Measurements from ENCODE around the gene KNSTRN.
A peak's percentile ranks its signal among the peaks of the same experiment; 100 is the strongest.

Gene KNSTRN

DNA sequence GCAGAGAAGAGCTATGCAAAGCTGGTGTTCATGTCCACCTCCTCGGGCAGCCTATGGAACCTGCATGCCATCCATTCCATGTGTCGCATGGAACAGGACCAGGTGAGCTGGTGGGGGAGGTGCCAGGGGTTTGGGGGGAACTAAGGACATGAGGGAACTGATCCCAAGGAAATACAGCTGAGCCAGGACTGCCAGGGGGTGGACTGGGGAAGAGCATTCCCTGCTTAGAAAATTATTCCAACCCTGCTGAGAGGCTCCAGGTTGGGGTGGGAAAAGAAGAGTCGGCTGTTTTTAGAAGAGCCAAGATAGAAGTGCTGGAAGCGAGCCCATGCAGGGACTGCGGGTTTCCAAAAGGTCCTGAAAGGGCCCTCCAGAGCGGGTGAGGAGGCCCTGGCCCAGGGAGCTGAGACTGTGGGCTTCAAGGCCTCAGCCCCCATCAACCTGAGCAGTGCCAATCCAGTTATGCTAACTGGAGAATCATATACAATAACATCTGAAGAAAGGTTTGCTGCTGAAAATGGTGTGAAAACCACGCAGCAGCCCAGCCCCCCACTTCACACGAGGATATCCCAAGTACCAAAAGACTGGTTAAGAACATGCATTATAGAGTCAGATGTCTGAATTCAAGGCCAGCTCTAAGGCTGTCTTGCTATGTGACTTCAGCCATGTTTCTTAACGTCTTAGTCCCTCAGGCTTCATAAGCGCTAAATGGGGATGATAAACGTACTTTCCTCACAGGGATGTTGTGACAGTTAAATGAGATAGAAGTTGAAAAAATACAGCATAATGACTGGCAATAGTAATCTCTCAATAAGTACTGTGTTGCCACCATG, 16.7 kb upstream of the KNSTRN start:
- H3K4me1 ChIP-seq (ENCODE audit: control insufficient read depth in 2 of 2, insufficient read depth in 2 of 2, low read length in 2 of 2): peaks cover 10 to 16% of the 10 kb centered on the region in 2 donors
- no peaks in the 10 kb centered on the region for H3K36me3 ChIP-seq (ENCODE audit: control insufficient read depth in 2 of 2, insufficient read depth in 2 of 2, low read length in 2 of 2)
- no peak overlapping the region for H3K4me3 ChIP-seq (ENCODE audit: low read length in 2 of 2)
- no peak overlapping the region for H3K27ac ChIP-seq (ENCODE audit: low read depth in 2 of 2, low read length in 2 of 2)
- no peak overlapping the region for H3K9ac ChIP-seq (ENCODE audit: low read depth in 1 of 2, low read length in 2 of 2)
- no peaks in the 10 kb centered on the region for H3K9me3 ChIP-seq (ENCODE audit: control insufficient read depth in 2 of 2, low read length in 2 of 2)
- no peaks in the 10 kb centered on the region for H3K27me3 ChIP-seq (ENCODE audit: control insufficient read depth in 2 of 2, insufficient read depth in 2 of 2, low read length in 2 of 2)

DNA sequence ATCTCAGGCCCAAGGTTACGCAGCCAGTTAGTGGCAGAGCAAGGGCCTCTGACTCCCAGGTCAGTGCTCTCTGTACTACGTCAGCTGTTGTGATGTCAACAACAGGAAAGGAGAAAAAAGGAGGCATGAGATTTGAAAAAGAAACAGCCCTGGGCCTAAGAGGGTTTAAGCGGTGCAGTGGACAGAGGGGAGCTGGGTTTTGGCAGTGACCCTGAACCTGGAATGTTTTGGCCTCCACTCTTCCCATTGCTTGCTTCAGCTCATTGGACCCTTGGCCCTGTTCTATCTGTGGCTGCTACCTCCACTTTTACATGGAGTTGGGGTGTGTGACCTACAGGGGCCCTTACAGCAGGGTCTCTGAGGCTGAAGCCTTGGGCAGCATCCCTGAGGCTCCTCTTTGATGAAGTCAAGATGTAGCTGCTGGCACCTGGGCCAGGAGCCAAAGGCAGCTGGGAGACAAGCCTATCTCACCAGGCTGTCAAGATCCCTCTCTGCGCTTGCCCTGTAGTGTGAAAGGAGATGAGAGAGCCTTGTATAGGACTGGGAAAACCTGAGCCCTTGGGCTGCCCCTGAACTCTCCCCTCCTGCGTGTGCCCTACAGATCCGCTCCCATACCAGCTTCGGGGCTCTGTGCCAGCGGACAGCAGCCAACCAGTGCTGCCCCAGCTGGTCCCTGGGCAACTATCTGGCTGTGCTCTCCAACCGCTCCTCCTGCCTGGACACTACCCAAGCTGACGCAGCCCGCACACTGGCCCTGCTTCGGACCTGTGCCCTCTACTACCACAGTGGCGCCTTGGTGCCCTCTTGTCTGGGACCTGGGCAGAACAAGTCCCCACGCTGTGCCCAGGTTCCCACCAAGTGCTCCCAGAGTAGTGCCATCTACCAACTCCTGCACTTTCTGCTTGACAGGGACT, 15.8 kb upstream of the KNSTRN start:
- Histone ChIP-seq H3K4me1 (ENCODE audit: control insufficient read depth in 2 of 2, insufficient read depth in 2 of 2, low read length in 2 of 2) (peaks cover 10 to 16% of the 10 kb centered on the region in 2 donors), H3K27ac (ENCODE audit: low read depth in 2 of 2, low read length in 2 of 2) (peak overlapping the region; percentile 74 to 81), H3K27me3 (ENCODE audit: control insufficient read depth in 2 of 2, insufficient read depth in 2 of 2, low read length in 2 of 2) (no peaks in the 10 kb centered on the region), H3K36me3 (ENCODE audit: control insufficient read depth in 2 of 2, insufficient read depth in 2 of 2, low read length in 2 of 2) (no peaks in the 10 kb centered on the region), H3K4me3 (ENCODE audit: low read length in 2 of 2) (peak overlapping the region in 1 of 2 donors; percentile 54), H3K9ac (ENCODE audit: low read depth in 1 of 2, low read length in 2 of 2) (peak overlapping the region; percentile 47 to 69), H3K9me3 (ENCODE audit: control insufficient read depth in 2 of 2, low read length in 2 of 2) (no peaks in the 10 kb centered on the region)

DNA sequence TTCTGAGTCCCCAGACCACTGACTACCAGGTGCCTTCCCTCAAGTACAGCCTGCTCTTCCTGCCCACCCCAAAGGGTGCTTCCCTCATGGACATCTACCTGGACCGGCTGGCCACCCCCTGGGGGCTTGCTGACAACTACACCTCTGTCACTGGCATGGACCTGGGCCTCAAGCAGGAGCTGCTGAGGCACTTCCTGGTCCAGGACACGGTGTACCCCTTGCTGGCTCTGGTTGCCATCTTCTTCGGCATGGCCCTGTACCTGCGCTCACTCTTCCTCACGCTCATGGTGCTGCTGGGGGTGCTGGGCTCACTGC, 15.2 kb upstream of the KNSTRN start:
- Histone ChIP-seq H3K27ac (ENCODE audit: low read depth in 2 of 2, low read length in 2 of 2) (peak overlapping the region; percentile 74 to 81), H3K9ac (ENCODE audit: low read depth in 1 of 2, low read length in 2 of 2) (peak overlapping the region; percentile 47 to 69), H3K9me3 (ENCODE audit: control insufficient read depth in 2 of 2, low read length in 2 of 2) (no peaks in the 10 kb centered on the region), H3K27me3 (ENCODE audit: control insufficient read depth in 2 of 2, insufficient read depth in 2 of 2, low read length in 2 of 2) (no peaks in the 10 kb centered on the region), H3K36me3 (ENCODE audit: control insufficient read depth in 2 of 2, insufficient read depth in 2 of 2, low read length in 2 of 2) (no peaks in the 10 kb centered on the region), H3K4me3 (ENCODE audit: low read length in 2 of 2) (peak overlapping the region; percentile 19 to 54), H3K4me1 (ENCODE audit: control insufficient read depth in 2 of 2, insufficient read depth in 2 of 2, low read length in 2 of 2) (peaks cover 10 to 16% of the 10 kb centered on the region in 2 donors)

DNA sequence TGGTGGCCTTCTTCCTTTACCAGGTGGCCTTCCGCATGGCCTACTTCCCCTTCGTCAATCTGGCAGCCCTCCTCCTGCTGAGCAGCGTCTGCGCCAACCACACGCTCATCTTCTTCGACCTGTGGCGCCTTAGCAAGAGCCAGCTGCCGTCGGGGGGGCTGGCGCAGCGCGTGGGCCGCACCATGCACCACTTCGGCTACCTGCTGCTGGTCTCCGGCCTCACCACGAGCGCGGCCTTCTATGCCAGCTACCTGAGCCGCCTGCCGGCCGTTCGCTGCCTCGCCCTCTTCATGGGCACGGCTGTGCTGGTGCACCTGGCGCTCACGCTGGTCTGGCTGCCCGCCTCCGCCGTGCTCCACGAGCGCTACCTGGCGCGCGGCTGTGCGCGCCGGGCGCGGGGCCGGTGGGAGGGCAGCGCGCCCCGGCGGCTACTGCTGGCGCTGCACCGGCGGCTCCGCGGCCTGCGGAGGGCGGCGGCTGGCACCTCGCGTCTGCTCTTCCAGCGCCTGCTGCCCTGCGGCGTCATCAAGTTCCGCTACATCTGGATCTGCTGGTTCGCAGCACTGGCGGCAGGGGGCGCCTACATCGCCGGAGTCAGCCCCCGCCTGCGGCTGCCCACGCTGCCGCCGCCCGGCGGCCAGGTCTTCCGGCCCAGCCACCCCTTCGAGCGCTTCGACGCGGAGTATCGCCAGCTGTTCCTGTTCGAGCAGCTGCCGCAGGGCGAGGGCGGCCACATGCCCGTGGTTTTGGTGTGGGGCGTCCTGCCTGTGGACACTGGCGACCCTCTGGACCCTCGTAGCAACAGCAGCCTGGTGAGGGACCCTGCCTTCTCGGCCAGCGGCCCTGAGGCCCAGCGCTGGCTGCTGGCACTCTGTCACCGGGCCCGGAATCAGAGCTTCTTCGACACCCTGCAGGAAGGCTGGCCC, 14.6 kb upstream of the KNSTRN start:
- Histone ChIP-seq H3K36me3 (ENCODE audit: control insufficient read depth in 2 of 2, insufficient read depth in 2 of 2, low read length in 2 of 2) (no peaks in the 10 kb centered on the region), H3K4me3 (ENCODE audit: low read length in 2 of 2) (peak overlapping the region; percentile 19 to 54), H3K9ac (ENCODE audit: low read depth in 1 of 2, low read length in 2 of 2) (peak overlapping the region; percentile 47 to 69), H3K4me1 (ENCODE audit: control insufficient read depth in 2 of 2, insufficient read depth in 2 of 2, low read length in 2 of 2) (peaks cover 10 to 16% of the 10 kb centered on the region in 2 donors), H3K27ac (ENCODE audit: low read depth in 2 of 2, low read length in 2 of 2) (peak overlapping the region; percentile 74 to 81), H3K9me3 (ENCODE audit: control insufficient read depth in 2 of 2, low read length in 2 of 2) (no peaks in the 10 kb centered on the region), H3K27me3 (ENCODE audit: control insufficient read depth in 2 of 2, insufficient read depth in 2 of 2, low read length in 2 of 2) (no peaks in the 10 kb centered on the region)

DNA sequence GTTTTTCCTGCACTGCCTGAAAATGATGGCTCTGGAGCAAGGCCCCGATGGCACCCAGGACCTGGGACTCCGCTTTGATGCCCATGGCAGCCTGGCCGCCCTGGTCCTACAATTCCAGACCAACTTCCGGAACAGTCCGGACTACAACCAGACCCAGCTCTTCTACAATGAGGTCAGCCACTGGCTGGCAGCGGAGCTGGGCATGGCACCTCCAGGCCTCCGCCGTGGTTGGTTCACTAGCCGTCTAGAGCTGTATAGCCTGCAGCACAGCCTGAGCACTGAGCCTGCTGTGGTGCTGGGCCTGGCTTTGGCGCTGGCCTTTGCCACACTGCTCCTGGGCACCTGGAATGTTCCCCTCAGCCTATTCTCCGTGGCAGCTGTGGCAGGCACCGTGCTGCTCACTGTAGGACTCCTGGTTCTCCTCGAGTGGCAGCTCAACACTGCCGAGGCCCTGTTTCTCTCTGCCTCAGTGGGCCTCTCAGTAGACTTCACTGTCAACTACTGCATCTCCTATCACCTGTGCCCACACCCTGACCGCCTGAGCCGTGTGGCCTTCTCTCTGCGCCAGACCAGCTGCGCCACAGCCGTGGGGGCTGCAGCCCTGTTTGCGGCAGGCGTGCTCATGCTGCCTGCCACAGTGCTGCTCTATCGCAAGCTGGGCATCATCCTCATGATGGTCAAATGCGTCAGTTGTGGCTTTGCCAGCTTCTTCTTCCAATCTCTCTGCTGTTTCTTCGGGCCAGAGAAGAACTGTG, 13.6 kb upstream of the KNSTRN start:
- Histone ChIP-seq H3K27me3 (ENCODE audit: control insufficient read depth in 2 of 2, insufficient read depth in 2 of 2, low read length in 2 of 2) (no peaks in the 10 kb centered on the region), H3K4me3 (ENCODE audit: low read length in 2 of 2) (no peak overlapping the region), H3K4me1 (ENCODE audit: control insufficient read depth in 2 of 2, insufficient read depth in 2 of 2, low read length in 2 of 2) (peaks cover 10 to 16% of the 10 kb centered on the region in 2 donors), H3K36me3 (ENCODE audit: control insufficient read depth in 2 of 2, insufficient read depth in 2 of 2, low read length in 2 of 2) (no peaks in the 10 kb centered on the region), H3K9me3 (ENCODE audit: control insufficient read depth in 2 of 2, low read length in 2 of 2) (no peaks in the 10 kb centered on the region), H3K9ac (ENCODE audit: low read depth in 1 of 2, low read length in 2 of 2) (no peak overlapping the region), H3K27ac (ENCODE audit: low read depth in 2 of 2, low read length in 2 of 2) (no peak overlapping the region)

DNA sequence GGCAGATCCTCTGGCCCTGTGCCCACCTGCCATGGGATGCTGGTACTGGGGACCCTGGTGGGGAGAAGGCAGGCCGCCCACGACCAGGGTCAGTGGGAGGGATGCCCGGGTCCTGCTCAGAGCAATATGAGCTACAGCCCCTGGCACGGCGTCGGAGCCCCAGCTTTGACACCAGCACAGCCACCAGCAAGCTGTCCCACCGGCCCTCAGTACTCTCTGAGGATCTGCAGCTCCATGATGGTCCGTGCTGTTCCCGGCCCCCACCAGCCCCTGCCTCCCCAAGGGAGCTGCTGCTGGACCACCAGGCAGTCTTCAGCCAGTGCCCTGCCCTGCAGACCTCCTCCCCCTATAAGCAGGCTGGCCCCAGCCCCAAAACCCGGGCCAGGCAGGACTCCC, 13.0 kb upstream of the KNSTRN start:
- Histone ChIP-seq H3K9ac (ENCODE audit: low read depth in 1 of 2, low read length in 2 of 2) (no peak overlapping the region), H3K4me1 (ENCODE audit: control insufficient read depth in 2 of 2, insufficient read depth in 2 of 2, low read length in 2 of 2) (peaks cover 10 to 16% of the 10 kb centered on the region in 2 donors), H3K9me3 (ENCODE audit: control insufficient read depth in 2 of 2, low read length in 2 of 2) (no peaks in the 10 kb centered on the region), H3K27me3 (ENCODE audit: control insufficient read depth in 2 of 2, insufficient read depth in 2 of 2, low read length in 2 of 2) (no peaks in the 10 kb centered on the region), H3K27ac (ENCODE audit: low read depth in 2 of 2, low read length in 2 of 2) (no peak overlapping the region), H3K36me3 (ENCODE audit: control insufficient read depth in 2 of 2, insufficient read depth in 2 of 2, low read length in 2 of 2) (no peaks in the 10 kb centered on the region), H3K4me3 (ENCODE audit: low read length in 2 of 2) (no peak overlapping the region)

DNA sequence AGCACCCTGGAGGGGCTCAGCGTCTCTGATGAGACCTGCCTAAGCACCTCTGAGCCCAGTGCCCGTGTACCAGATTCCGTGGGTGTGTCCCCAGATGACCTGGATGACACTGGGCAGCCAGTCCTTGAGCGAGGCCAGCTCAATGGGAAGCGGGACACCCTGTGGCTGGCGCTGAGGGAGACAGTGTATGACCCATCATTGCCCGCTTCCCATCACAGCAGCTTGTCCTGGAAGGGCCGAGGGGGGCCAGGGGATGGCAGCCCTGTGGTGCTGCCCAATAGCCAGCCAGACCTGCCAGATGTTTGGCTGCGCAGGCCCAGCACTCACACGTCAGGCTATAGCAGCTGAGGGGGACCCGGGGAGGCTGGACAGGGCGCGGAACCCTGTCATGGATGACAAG, 12.6 kb upstream of the KNSTRN start:
- H3K36me3 ChIP-seq (ENCODE audit: control insufficient read depth in 2 of 2, insufficient read depth in 2 of 2, low read length in 2 of 2): no peaks in the 10 kb centered on the region
- H3K9ac ChIP-seq (ENCODE audit: low read depth in 1 of 2, low read length in 2 of 2): no peak overlapping the region
- no peaks in the 10 kb centered on the region for H3K9me3 ChIP-seq (ENCODE audit: control insufficient read depth in 2 of 2, low read length in 2 of 2)
- H3K4me3 ChIP-seq (ENCODE audit: low read length in 2 of 2): no peak overlapping the region
- H3K4me1 ChIP-seq (ENCODE audit: control insufficient read depth in 2 of 2, insufficient read depth in 2 of 2, low read length in 2 of 2): peaks cover 10 to 16% of the 10 kb centered on the region in 2 donors
- no peak overlapping the region for H3K27ac ChIP-seq (ENCODE audit: low read depth in 2 of 2, low read length in 2 of 2)
- no peaks in the 10 kb centered on the region for H3K27me3 ChIP-seq (ENCODE audit: control insufficient read depth in 2 of 2, insufficient read depth in 2 of 2, low read length in 2 of 2)

DNA sequence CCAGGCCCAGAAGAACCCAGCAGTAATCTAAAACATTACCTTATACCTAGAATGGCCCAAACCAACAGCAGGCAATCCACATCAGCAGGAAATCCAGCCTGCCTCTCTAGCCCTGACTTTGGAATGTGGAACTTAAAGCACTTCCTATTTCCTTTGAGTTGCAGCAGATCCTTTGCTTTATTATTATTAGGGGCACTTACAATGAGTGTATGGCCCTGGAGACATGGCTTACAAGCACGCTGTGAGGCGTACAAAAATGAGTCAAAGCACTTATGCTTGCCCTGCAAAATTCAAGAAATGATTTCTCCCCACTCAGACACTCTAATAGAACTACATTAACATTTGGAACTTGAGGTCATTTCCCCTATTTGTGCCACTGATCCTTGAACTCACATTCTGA, 9.5 kb upstream of the KNSTRN start:
- Histone ChIP-seq H3K27ac (ENCODE audit: low read depth in 2 of 2, low read length in 2 of 2) (no peak overlapping the region), H3K9me3 (ENCODE audit: control insufficient read depth in 2 of 2, low read length in 2 of 2) (no peaks in the 10 kb centered on the region), H3K4me3 (ENCODE audit: low read length in 2 of 2) (no peak overlapping the region), H3K4me1 (ENCODE audit: control insufficient read depth in 2 of 2, insufficient read depth in 2 of 2, low read length in 2 of 2) (peaks cover 0 to 4% of the 10 kb centered on the region in 2 donors), H3K9ac (ENCODE audit: low read depth in 1 of 2, low read length in 2 of 2) (no peak overlapping the region), H3K36me3 (ENCODE audit: control insufficient read depth in 2 of 2, insufficient read depth in 2 of 2, low read length in 2 of 2) (no peaks in the 10 kb centered on the region), H3K27me3 (ENCODE audit: control insufficient read depth in 2 of 2, insufficient read depth in 2 of 2, low read length in 2 of 2) (no peaks in the 10 kb centered on the region)

DNA sequence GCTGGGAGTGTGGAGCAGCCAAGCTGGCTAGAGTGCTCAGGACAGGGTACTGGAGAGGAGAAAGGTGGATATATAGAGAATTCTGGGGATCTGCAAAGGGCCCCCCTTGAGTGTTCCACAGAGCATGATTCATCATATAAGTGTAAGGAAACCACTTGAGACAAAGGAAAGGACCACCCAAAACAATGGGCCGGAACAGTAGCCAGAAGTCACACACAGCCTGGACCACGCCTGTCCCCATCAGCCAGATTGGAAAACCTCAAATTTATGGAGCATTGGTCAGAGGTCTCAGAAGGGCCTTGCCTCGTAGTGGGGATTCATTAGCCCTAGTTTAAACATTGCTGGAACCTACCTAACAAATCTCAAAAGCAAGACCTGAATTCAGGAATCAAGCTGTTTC, 4.9 kb upstream of the KNSTRN start:
- Histone ChIP-seq H3K9ac (ENCODE audit: low read depth in 1 of 2, low read length in 2 of 2) (no peak overlapping the region), H3K9me3 (ENCODE audit: control insufficient read depth in 2 of 2, low read length in 2 of 2) (no peaks in the 10 kb centered on the region), H3K4me1 (ENCODE audit: control insufficient read depth in 2 of 2, insufficient read depth in 2 of 2, low read length in 2 of 2) (peaks cover 0 to 2% of the 10 kb centered on the region in 2 donors), H3K36me3 (ENCODE audit: control insufficient read depth in 2 of 2, insufficient read depth in 2 of 2, low read length in 2 of 2) (no peaks in the 10 kb centered on the region), H3K4me3 (ENCODE audit: low read length in 2 of 2) (no peak overlapping the region), H3K27me3 (ENCODE audit: control insufficient read depth in 2 of 2, insufficient read depth in 2 of 2, low read length in 2 of 2) (no peaks in the 10 kb centered on the region), H3K27ac (ENCODE audit: low read depth in 2 of 2, low read length in 2 of 2) (no peak overlapping the region)
